ENCODE results near the gene ASXL2.

Gene ASXL2

DNA sequence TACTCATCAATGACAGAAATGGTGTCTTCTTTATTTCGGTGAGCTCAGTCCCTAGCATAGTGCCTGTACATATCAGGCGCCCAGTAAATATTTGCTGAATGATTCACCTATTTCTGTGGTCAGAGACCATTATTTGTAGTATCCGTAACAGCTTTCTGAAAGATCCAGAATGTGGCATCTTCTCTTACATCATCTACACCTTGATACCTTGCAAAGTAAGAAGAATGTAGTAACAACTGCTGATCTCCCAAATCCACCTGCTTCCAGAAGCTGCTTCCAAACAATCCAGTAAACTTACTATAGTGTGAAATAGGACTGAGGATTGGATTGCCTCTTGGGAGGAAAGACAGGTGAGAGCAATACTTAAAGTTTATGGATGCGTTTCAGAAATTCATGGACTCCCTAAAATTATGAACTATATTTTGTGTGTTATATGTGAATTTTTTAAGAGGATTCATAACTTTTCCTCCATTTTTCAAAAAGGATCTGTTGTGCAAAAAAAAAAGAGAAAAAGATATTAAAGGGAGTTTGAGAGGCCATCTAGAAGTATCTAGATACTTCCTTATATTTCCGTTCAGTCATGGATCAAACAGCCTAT lies 945 bp upstream of the ASXL2 start:
- Histone ChIP-seq H3K4me3 (ENCODE audit: low read depth, low read length) (peak overlapping the region; percentile 57), H3K9me3 (ENCODE audit: severe bottlenecking) (no peaks in the 10 kb centered on the region), H3K27me3 (ENCODE audit: insufficient read depth, low read depth, severe bottlenecking) (no peaks in the 10 kb centered on the region), H3K36me3 (peaks cover 11% of the 10 kb centered on the region), H3K27ac (peak overlapping the region; percentile 70)
- TF ChIP-seq, protein P1, sequence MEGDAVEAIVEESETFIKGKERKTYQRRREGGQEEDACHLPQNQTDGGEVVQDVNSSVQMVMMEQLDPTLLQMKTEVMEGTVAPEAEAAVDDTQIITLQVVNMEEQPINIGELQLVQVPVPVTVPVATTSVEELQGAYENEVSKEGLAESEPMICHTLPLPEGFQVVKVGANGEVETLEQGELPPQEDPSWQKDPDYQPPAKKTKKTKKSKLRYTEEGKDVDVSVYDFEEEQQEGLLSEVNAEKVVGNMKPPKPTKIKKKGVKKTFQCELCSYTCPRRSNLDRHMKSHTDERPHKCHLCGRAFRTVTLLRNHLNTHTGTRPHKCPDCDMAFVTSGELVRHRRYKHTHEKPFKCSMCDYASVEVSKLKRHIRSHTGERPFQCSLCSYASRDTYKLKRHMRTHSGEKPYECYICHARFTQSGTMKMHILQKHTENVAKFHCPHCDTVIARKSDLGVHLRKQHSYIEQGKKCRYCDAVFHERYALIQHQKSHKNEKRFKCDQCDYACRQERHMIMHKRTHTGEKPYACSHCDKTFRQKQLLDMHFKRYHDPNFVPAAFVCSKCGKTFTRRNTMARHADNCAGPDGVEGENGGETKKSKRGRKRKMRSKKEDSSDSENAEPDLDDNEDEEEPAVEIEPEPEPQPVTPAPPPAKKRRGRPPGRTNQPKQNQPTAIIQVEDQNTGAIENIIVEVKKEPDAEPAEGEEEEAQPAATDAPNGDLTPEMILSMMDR (IDR thresholded peaks at IDR 0.05; ENCODE audit: low read depth, low read length), result no peak
- no peak for DNase-seq

DNA sequence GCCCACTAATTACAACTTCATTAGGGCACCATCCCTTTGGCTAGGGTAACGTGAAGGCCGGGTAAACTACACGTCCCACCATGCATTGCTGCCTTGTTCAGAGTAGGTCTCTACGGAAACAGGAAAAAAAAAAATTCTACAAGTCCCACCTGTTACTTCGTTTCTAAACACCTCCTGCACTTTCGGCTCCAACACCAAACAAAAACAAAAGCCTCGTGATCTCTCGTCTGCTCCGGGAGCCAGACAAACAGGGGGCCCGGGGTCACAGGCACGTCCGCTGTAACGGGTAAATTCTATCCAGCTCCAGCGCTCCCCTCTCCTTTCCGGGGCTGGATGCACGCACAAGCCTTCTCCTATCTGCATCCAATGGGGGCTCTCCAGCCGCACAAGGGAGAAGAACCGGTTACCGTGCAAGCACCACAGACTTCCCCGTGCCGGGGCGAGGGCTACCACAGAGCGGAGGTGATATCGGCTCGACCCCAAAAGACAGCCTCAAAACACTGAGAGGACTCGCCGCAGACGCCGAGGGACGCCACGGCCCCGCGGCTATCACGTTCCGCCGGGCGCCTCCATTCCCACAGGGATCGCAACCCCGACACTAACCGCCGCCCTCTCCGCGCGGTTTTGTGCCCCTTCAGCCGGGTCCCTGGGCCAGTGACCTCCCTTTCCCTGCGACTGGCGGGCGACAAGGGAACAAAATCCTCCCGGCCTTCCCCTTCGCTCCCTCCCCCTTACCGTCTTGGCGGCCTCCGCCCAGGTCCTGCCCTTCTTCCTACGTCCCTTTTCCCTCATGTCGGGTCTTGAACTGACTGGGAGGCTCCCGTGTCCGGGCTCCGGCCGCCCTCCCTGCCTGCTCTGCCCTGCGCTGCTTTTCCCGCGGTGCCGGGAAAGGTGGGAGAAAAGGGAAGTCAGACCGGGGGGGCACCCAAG lies 591 bp downstream of the ASXL2 start:
- H3K27ac ChIP-seq, result peak overlapping the region; percentile 89
- peaks cover 13% of the 10 kb centered on the region for H3K36me3 ChIP-seq
- H3K4me3 ChIP-seq (ENCODE audit: low read depth, low read length), result peak overlapping the region; percentile 97
- peak; percentile 50 for DNase-seq
- TF ChIP-seq, protein P1 (IDR thresholded peaks at IDR 0.05; ENCODE audit: low read depth, low read length), result no peak
- no peaks in the 10 kb centered on the region for H3K27me3 ChIP-seq (ENCODE audit: insufficient read depth, low read depth, severe bottlenecking)
- no peaks in the 10 kb centered on the region for H3K9me3 ChIP-seq (ENCODE audit: severe bottlenecking)

DNA sequence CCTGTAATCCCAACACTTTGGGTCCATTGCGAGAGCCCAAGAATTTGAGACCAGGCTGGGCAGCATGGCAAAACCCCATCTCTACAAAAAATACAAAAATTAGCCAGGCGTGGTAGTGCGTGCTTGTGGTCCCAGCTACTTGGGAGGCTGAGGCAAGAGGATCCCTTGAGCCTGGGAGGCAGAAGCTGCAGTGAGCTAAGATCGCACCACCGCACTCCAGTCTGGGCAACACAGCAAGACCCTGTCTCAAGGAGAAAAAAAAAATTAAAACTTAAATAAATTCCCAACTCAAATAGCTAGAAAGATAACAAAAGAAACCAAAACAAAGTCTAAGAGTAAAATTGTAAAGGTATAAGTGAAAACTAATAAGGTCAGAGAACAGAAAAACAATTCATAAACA lies 6.2 kb downstream of the ASXL2 start:
- peaks cover 32% of the 10 kb centered on the region for H3K36me3 ChIP-seq
- H3K27me3 ChIP-seq (ENCODE audit: insufficient read depth, low read depth, severe bottlenecking), result no peaks in the 10 kb centered on the region
- H3K4me3 ChIP-seq (ENCODE audit: low read depth, low read length), result no peak overlapping the region
- TF ChIP-seq, protein P1 (IDR thresholded peaks at IDR 0.05; ENCODE audit: low read depth, low read length), result no peak
- no peak for DNase-seq
- H3K9me3 ChIP-seq (ENCODE audit: severe bottlenecking), result no peaks in the 10 kb centered on the region
- H3K27ac ChIP-seq, result no peak overlapping the region

DNA sequence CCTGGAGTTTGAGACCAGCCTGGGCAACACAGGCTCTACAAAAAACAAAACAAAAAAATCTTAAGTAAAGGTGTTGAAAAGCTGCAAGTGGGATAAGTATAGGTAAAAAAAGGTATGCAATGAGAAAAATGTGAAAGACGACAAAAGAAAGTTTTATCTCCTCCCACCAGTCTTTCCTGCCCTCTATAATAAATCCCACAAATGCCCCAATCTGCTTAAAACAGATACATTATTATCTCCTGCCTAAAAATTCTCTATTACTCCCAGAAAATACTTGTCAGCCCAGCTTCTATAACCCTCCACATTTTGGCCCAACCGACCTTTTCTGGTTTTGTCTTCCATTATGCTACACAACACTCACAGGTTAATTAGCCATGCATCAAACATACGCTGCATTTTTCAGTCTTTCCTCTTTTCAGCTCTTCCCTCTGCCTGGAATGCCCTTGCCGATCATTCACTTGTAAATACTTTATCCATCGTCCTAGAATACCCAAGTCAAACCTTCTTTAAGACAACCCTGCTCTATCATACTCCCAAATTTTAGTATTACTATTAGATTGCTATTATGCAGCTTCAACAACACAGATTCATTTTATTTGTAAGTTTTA lies 10.8 kb downstream of the ASXL2 start:
- no peaks in the 10 kb centered on the region for H3K9me3 ChIP-seq (ENCODE audit: severe bottlenecking)
- no peaks in the 10 kb centered on the region for H3K27me3 ChIP-seq (ENCODE audit: insufficient read depth, low read depth, severe bottlenecking)
- H3K27ac ChIP-seq, result no peak overlapping the region
- DNase-seq, result no peak
- peaks cover 22% of the 10 kb centered on the region for H3K36me3 ChIP-seq
- H3K4me3 ChIP-seq (ENCODE audit: low read depth, low read length), result no peak overlapping the region
- TF ChIP-seq, protein P1 (IDR thresholded peaks at IDR 0.05; ENCODE audit: low read depth, low read length), result no peak

DNA sequence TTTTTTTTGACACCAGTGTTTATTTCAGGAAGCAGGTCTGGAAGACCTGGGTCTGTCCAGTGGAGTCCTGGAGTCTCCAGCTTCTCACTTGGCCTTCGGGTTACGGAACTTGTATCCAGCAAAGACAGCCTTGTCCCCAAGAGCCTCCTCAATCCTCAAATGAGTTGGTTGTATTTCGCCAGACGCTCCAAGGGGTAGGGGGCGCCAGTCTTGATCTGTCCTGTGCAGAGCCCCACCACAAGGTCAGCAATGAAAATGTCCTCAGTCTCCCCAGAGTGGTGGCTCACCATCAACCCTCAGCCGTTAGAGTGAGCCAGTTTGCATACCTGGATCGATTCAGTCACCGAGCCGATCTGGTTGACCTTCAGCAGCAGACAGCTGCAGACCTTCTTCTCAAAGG lies 21.9 kb downstream of the ASXL2 start:
- TF ChIP-seq, protein P1 (IDR thresholded peaks at IDR 0.05; ENCODE audit: low read depth, low read length), result no peak
- H3K36me3 ChIP-seq, result peaks cover 3% of the 10 kb centered on the region; the same call in 1 of the 2 replicates
- no peaks in the 10 kb centered on the region for H3K27me3 ChIP-seq (ENCODE audit: insufficient read depth, low read depth, severe bottlenecking)

More for the DNA sequence above, 21.9 kb downstream of the ASXL2 start:
- H3K9me3 ChIP-seq (ENCODE audit: severe bottlenecking), result no peaks in the 10 kb centered on the region
- H3K27ac ChIP-seq, result no peak overlapping the region
- peak; percentile 16 for DNase-seq
- H3K4me3 ChIP-seq (ENCODE audit: low read depth, low read length), result no peak overlapping the region

Measured in WERI-Rb-1 (cell line).